SK-N-SH treated with all-trans-retinoic acid at 6 μM for 48 hours (cell line): ENCODE data around the gene NUP62CL.

Source experiments
- ATAC-seq: fragments of 200-7000 bp; cut with Tn5 transposase; 3 replicates; pipeline ENCODE4 v1.9.1; 2020; ENCODE audit warnings: mild to moderate bottlenecking, moderate library complexity
- BACH2 ChIP-seq: fragments of 250-450 bp; sonication (Bioruptor Pico); IDR thresholded peaks from 2 replicates; pipeline ENCODE4 v1.9.0; 2021; ENCODE audit warnings: mild to moderate bottlenecking, borderline replicate concordance
- CSDC2 ChIP-seq: fragments of 250-450 bp; sonication (Bioruptor Pico); IDR thresholded peaks from 2 replicates; pipeline ENCODE4 v1.5.0; 2020; ENCODE audit warnings: mild to moderate bottlenecking, moderate library complexity
- CSRNP3 ChIP-seq: fragments of 250-450 bp; sonication (Bioruptor Pico); IDR thresholded peaks from 2 replicates; pipeline ENCODE4 v1.5.1; 2021; ENCODE audit warnings: mild to moderate bottlenecking, moderate library complexity
- ESRRG ChIP-seq: fragments of 250-450 bp; sonication (Bioruptor Pico); IDR thresholded peaks from 2 replicates; pipeline ENCODE4 v1.6.1; 2021; ENCODE audit warnings: mild to moderate bottlenecking
- GLIS3 ChIP-seq: fragments of 250-450 bp; sonication (Bioruptor Pico); IDR thresholded peaks from 2 replicates; pipeline ENCODE4 v1.5.0; 2020; ENCODE audit warnings: mild to moderate bottlenecking, moderate library complexity
- ISL1 ChIP-seq: fragments of 250-450 bp; sonication (Bioruptor Pico); IDR thresholded peaks from 2 replicates; pipeline ENCODE4 v2.1.2; 2022; ENCODE audit warnings: mild to moderate bottlenecking, moderate library complexity
- OSR1 ChIP-seq: fragments of 250-450 bp; sonication (Bioruptor Pico); IDR thresholded peaks from 2 replicates; pipeline ENCODE4 v1.8.0; 2022; ENCODE audit warnings: moderate library complexity, mild to moderate bottlenecking, inconsistent platforms
- PPARA ChIP-seq: fragments of 250-450 bp; sonication (Bioruptor Pico); IDR thresholded peaks from 2 replicates; pipeline ENCODE4 v1.5.0; 2020; ENCODE audit warnings: mild to moderate bottlenecking, borderline replicate concordance
- RARB ChIP-seq: fragments of 250-450 bp; sonication (Bioruptor Pico); IDR thresholded peaks from 2 replicates; pipeline ENCODE4 v1.8.0; 2021; ENCODE audit warnings: mild to moderate bottlenecking, moderate library complexity
- SNAI2 ChIP-seq: fragments of 250-450 bp; sonication (Bioruptor Pico); IDR thresholded peaks from 2 replicates; pipeline ENCODE4 v1.5.0; 2020; ENCODE audit warnings: mild to moderate bottlenecking, moderate library complexity
- TCF4 ChIP-seq: fragments of 250-450 bp; sonication (Bioruptor Pico); IDR thresholded peaks from 2 replicates; pipeline ENCODE4 v1.8.0; 2021; ENCODE audit warnings: mild to moderate bottlenecking, moderate library complexity, borderline replicate concordance
- TOX ChIP-seq: fragments of 250-450 bp; sonication (Bioruptor Pico); IDR thresholded peaks from 2 replicates; pipeline ENCODE4 v1.8.0; 2021; ENCODE audit warnings: mild to moderate bottlenecking, moderate library complexity, borderline replicate concordance
- TSHZ2 ChIP-seq: fragments of 250-450 bp; sonication (Bioruptor Pico); IDR thresholded peaks from 2 replicates; pipeline ENCODE4 v1.5.0; 2020; ENCODE audit warnings: mild to moderate bottlenecking, moderate library complexity
- ZC3H10 ChIP-seq: fragments of 250-450 bp; sonication (Bioruptor Pico); IDR thresholded peaks from 2 replicates; pipeline ENCODE4 v1.5.1; 2021; ENCODE audit warnings: mild to moderate bottlenecking, moderate library complexity
- ZFP3 ChIP-seq: fragments of 250-450 bp; sonication (Bioruptor Pico); IDR thresholded peaks from 2 replicates; pipeline ENCODE4 v1.5.0; 2020; ENCODE audit warnings: mild to moderate bottlenecking, moderate library complexity
- ZFP30 ChIP-seq: fragments of 450-650 bp; formaldehyde crosslinking; IDR thresholded peaks from 2 replicates; pipeline ENCODE4 v1.5.0; 2022; ENCODE audit warnings: mild to moderate bottlenecking, moderate library complexity
- ZNF565 ChIP-seq: fragments of 450-650 bp; formaldehyde crosslinking; conservative IDR thresholded peaks from 2 replicates; pipeline ENCODE4 v1.5.0; 2020; ENCODE audit warnings: low read depth, mild to moderate bottlenecking, moderate library complexity
- ZNF70 ChIP-seq: fragments of 450-650 bp; formaldehyde crosslinking; IDR thresholded peaks from 2 replicates; pipeline ENCODE4 v1.5.0; 2020; ENCODE audit warnings: mild to moderate bottlenecking, moderate library complexity
- ZNF8 ChIP-seq: fragments of 450-650 bp; formaldehyde crosslinking; IDR thresholded peaks from 2 replicates; pipeline ENCODE4 v1.5.0; 2020; ENCODE audit warnings: mild to moderate bottlenecking, moderate library complexity
- TF ChIP-seq, protein P1 (sequence below): fragments of 250-450 bp; sonication (Bioruptor Pico); IDR thresholded peaks from 2 replicates; pipeline ENCODE4 v1.8.0; 2020; ENCODE audit warnings: mild to moderate bottlenecking, moderate library complexity, borderline replicate concordance
- TF ChIP-seq, protein P2 (sequence below): fragments of 250-450 bp; sonication (Bioruptor Pico); IDR thresholded peaks from 2 replicates; pipeline ENCODE4 v1.8.0; 2021; ENCODE audit warnings: low read depth, mild to moderate bottlenecking, moderate library complexity, borderline replicate concordance
- TF ChIP-seq, protein P3 (sequence below): fragments of 250-450 bp; sonication (Bioruptor Pico); IDR thresholded peaks from 2 replicates; pipeline ENCODE4 v1.5.1; 2020; ENCODE audit warnings: low read depth, mild to moderate bottlenecking, moderate library complexity

Gene NUP62CL

GRCh38 chrX:107207089-107207488 is 856 bp upstream of the NUP62CL start (continued):
- TF ChIP-seq, protein P1, sequence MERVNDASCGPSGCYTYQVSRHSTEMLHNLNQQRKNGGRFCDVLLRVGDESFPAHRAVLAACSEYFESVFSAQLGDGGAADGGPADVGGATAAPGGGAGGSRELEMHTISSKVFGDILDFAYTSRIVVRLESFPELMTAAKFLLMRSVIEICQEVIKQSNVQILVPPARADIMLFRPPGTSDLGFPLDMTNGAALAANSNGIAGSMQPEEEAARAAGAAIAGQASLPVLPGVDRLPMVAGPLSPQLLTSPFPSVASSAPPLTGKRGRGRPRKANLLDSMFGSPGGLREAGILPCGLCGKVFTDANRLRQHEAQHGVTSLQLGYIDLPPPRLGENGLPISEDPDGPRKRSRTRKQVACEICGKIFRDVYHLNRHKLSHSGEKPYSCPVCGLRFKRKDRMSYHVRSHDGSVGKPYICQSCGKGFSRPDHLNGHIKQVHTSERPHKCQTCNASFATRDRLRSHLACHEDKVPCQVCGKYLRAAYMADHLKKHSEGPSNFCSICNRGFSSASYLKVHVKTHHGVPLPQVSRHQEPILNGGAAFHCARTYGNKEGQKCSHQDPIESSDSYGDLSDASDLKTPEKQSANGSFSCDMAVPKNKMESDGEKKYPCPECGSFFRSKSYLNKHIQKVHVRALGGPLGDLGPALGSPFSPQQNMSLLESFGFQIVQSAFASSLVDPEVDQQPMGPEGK (CRISPR knock-in tag): no peak

GRCh38 chrX:107206697-107207065 is 448 bp upstream of the NUP62CL start:
- TF ChIP-seq CSRNP3 (CRISPR knock-in tag) (no peak), PPARA (CRISPR knock-in tag) (no peak), ESRRG (no peak), ZNF70 (CRISPR knock-in tag) (no peak), RARB (no peak), ISL1 (CRISPR knock-in tag) (no peak), OSR1 (CRISPR knock-in tag) (no peak), TOX (no peak), TSHZ2 (no peak), ZFP3 (CRISPR knock-in tag) (no peak), ZFP30 (CRISPR knock-in tag) (no peak), GLIS3 (no peak)
- TF ChIP-seq, protein P1 (CRISPR knock-in tag): no peak
- TF ChIP-seq, protein P2, sequence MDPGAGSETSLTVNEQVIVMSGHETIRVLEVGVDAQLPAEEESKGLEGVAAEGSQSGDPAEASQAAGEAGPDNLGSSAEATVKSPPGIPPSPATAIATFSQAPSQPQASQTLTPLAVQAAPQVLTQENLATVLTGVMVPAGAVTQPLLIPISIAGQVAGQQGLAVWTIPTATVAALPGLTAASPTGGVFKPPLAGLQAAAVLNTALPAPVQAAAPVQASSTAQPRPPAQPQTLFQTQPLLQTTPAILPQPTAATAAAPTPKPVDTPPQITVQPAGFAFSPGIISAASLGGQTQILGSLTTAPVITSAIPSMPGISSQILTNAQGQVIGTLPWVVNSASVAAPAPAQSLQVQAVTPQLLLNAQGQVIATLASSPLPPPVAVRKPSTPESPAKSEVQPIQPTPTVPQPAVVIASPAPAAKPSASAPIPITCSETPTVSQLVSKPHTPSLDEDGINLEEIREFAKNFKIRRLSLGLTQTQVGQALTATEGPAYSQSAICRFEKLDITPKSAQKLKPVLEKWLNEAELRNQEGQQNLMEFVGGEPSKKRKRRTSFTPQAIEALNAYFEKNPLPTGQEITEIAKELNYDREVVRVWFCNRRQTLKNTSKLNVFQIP (CRISPR knock-in tag): no peak
- TF ChIP-seq, all 23 proteins: peak for 0
- ATAC-seq: peak; percentile 6; the same call in 1 of the 3 replicates

DNA sequence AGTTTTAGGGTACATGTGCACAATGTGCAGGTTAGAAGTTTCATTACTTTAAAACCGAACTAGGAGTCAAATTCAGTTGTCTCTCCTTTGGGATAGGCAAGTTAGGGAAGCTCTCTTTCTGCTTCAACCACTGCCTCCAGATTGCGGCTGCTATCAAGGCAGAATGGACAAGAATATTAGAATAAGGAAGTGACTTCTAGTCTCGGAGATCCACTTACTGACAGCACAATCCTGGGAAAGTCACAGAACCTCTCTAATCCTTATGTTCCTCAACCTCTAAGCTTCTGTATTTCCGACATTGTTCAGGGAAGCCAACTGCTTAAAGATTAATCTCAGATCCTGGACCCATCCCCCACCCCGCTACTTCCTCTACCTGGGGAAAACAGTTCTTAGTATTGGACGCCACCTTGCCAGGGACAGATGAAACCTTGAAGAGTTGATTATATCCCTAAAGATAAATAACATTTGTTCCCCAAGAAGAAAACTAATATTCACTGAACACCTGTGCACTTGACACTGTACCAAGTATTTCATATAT is 2.1 kb downstream of the NUP62CL start:
- TF ChIP-seq ZC3H10 (CRISPR knock-in tag): no peak
- TF ChIP-seq BACH2 (CRISPR knock-in tag): no peak
- no peak for TF ChIP-seq ZNF8 (CRISPR knock-in tag)
- TF ChIP-seq PPARA (CRISPR knock-in tag): no peak
- no peak for TF ChIP-seq OSR1 (CRISPR knock-in tag)
- no peak for TF ChIP-seq GLIS3
- TF ChIP-seq CSRNP3 (CRISPR knock-in tag): no peak
- no peak for ATAC-seq

GRCh38 chrX:107199491-107199890 is 6.7 kb downstream of the NUP62CL start:
- ATAC-seq: no peak
- TF ChIP-seq CSDC2 (CRISPR knock-in tag): no peak
- no peak for TF ChIP-seq TOX
- TF ChIP-seq ZNF565 (CRISPR knock-in tag): no peak
- TF ChIP-seq ZNF8 (CRISPR knock-in tag): no peak
- TF ChIP-seq ESRRG: no peak
- TF ChIP-seq, protein P2 (CRISPR knock-in tag): no peak
- no peak for TF ChIP-seq RARB
- TF ChIP-seq SNAI2 (CRISPR knock-in tag): no peak
- TF ChIP-seq GLIS3: no peak
- TF ChIP-seq, protein P3, sequence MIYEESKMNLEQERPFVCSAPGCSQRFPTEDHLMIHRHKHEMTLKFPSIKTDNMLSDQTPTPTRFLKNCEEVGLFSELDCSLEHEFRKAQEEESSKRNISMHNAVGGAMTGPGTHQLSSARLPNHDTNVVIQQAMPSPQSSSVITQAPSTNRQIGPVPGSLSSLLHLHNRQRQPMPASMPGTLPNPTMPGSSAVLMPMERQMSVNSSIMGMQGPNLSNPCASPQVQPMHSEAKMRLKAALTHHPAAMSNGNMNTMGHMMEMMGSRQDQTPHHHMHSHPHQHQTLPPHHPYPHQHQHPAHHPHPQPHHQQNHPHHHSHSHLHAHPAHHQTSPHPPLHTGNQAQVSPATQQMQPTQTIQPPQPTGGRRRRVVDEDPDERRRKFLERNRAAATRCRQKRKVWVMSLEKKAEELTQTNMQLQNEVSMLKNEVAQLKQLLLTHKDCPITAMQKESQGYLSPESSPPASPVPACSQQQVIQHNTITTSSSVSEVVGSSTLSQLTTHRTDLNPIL (CRISPR knock-in tag): no peak
- no peak for TF ChIP-seq TCF4 (CRISPR knock-in tag)
- TF ChIP-seq BACH2 (CRISPR knock-in tag): no peak
- TF ChIP-seq OSR1 (CRISPR knock-in tag): no peak
